Fibroblast of lung (primary cell): ENCODE data around the gene AKT1. TPM values are rescaled to one million over a fixed set of nuclear protein-coding genes. Genes with fewer than 3 reads are reported as not detected.

Experiments used
- DNase-seq, 2 donors: peaks; one replicate each; pipeline versions ENCODE4 v3.0.0 to v3.0.0-alpha.2; 2010; ENCODE audit warnings: low read depth in 2 of 2
- H2AFZ ChIP-seq: 2 replicates; pipeline ENCODE4 v1.5.1; 2012; ENCODE audit warnings: low read length, control low read depth, inconsistent platforms
- H3K27ac ChIP-seq: 2 replicates; pipeline ENCODE4 v1.5.1; 2011; ENCODE audit warnings: low read length, control low read depth; ENCODE audit not compliant: insufficient read depth
- H3K27me3 ChIP-seq: 2 replicates; pipeline ENCODE4 v1.5.1; 2011; ENCODE audit warnings: mild to moderate bottlenecking, low read length; ENCODE audit not compliant: control insufficient read depth, insufficient read depth
- H3K36me3 ChIP-seq: 2 replicates; pipeline ENCODE4 v1.5.1; 2011; ENCODE audit warnings: low read length; ENCODE audit not compliant: control insufficient read depth, insufficient read depth
- H3K4me1 ChIP-seq: 2 replicates; pipeline ENCODE4 v1.5.1; 2011; ENCODE audit warnings: low read length; ENCODE audit not compliant: control insufficient read depth, insufficient read depth; ENCODE audit errors: extremely low read depth
- H3K4me2 ChIP-seq: 2 replicates; pipeline ENCODE4 v1.5.1; 2011; ENCODE audit warnings: low read length, control low read depth; ENCODE audit not compliant: insufficient read depth; ENCODE audit errors: extremely low read depth
- H3K4me3 ChIP-seq, 4 experiments: fragments of 200-600 bp in 1 of 4; sonication (generic) in 1 of 4; replicated peaks in 1 of 4; 2 replicates each; pipeline ENCODE4 v1.5.1; 2011 to 2016; ENCODE audit warnings: low read length in 4 of 4, low read depth in 3 of 4, mild to moderate bottlenecking in 3 of 4, control low read depth in 2 of 4, inconsistent platforms in 1 of 4, mixed read lengths in 1 of 4; ENCODE audit not compliant: insufficient read depth in 1 of 4; ENCODE audit errors: control extremely low read depth in 1 of 4
- H3K79me2 ChIP-seq: 2 replicates; pipeline ENCODE4 v1.5.1; 2012; ENCODE audit warnings: mild to moderate bottlenecking, low read length, inconsistent platforms; ENCODE audit not compliant: control insufficient read depth, insufficient read depth
- H3K9ac ChIP-seq: 2 replicates; pipeline ENCODE4 v1.5.1; 2011; ENCODE audit warnings: mild to moderate bottlenecking, low read length, control low read depth; ENCODE audit not compliant: insufficient read depth
- H3K9me3 ChIP-seq: 2 replicates; pipeline ENCODE4 v1.5.1; 2012; ENCODE audit warnings: low read depth, low read length; ENCODE audit not compliant: control insufficient read depth, insufficient read depth
- H4K20me1 ChIP-seq: 2 replicates; pipeline ENCODE4 v1.5.1; 2011; ENCODE audit warnings: low read length; ENCODE audit not compliant: control insufficient read depth, insufficient read depth; ENCODE audit errors: extremely low read depth
- CTCF ChIP-seq, 2 donors: IDR thresholded peaks in 1 of 2; conservative IDR thresholded peaks in 1 of 2; 1 replicate in 1 of 2; 2 replicates in 1 of 2; pipeline ENCODE4 v1.5.1; 2011 to 2012; ENCODE audit warnings: low read length in 2 of 2, control low read depth in 1 of 2, inconsistent platforms in 1 of 2, low read depth in 1 of 2, mild to moderate bottlenecking in 1 of 2
- EZH2 ChIP-seq: IDR thresholded peaks from 2 replicates; pipeline ENCODE4 v1.5.1; 2012; ENCODE audit warnings: low read length, control low read depth, mild to moderate bottlenecking; ENCODE audit errors: missing control alignments
- polyA plus RNA-seq, 2 donors: library from polyadenylated mRNA; depleted of rRNA in 1 of 2; stranded (reverse) in 1 of 2; unstranded in 1 of 2; fragments of >200 nt; gene quantifications; 2 replicates each; pipeline ENCODE4 v1.2.1, GENCODE V29; 2011 to 2012; ENCODE audit warnings: missing spikeins in 1 of 2
- total RNA-seq: library from RNA; depleted of rRNA; stranded (reverse); fragments of >200 nt; gene quantifications from 2 replicates; pipeline ENCODE4 v1.2.1, GENCODE V29; 2014

AKT1 gene
- total and polyA plus RNA-seq, 2 donors (not counting 1 experiment from before 2014, with no cell fraction given): 83.2 to 127 TPM

- no peak overlapping the region for H3K27ac ChIP-seq
- no peak overlapping the region for H3K9ac ChIP-seq
- peaks cover 2% of the 10 kb centered on the region for H3K4me1 ChIP-seq
- H2AFZ ChIP-seq: no peak overlapping the region
- no peak overlapping the region for H3K4me3 ChIP-seq
- H3K9me3 ChIP-seq: no peaks in the 10 kb centered on the region
- no peaks in the 10 kb centered on the region for H3K79me2 ChIP-seq
- H3K4me2 ChIP-seq: no peak overlapping the region
- no peaks in the 10 kb centered on the region for H3K27me3 ChIP-seq
- H4K20me1 ChIP-seq: no peaks in the 10 kb centered on the region
- no peak for DNase-seq
- TF ChIP-seq EZH2 (no peak), CTCF (conservative IDR thresholded peaks at IDR 0.05 in 1 of 2, IDR thresholded peaks at IDR 0.05 in 1 of 2; ENCODE audit: low read depth in 1 of 2, low read length in 2 of 2) (no peak)
- peaks cover 3% of the 10 kb centered on the region for H3K36me3 ChIP-seq
Observed at GRCh38 chr14:104765517-104765916, 30.0 kb downstream of the AKT1 start.

GRCh38 chr14:104758981-104759969 is 36.3 kb downstream of the AKT1 start:
- Histone ChIP-seq H3K9ac (no peak overlapping the region), H4K20me1 (no peaks in the 10 kb centered on the region), H3K4me3 (no peak overlapping the region), H3K36me3 (peaks cover 29% of the 10 kb centered on the region), H3K4me1 (peaks cover 2% of the 10 kb centered on the region), H3K79me2 (peaks cover 30% of the 10 kb centered on the region), H3K4me2 (no peak overlapping the region), H3K9me3 (no peaks in the 10 kb centered on the region), H3K27ac (no peak overlapping the region), H3K27me3 (no peaks in the 10 kb centered on the region), H2AFZ (no peak overlapping the region)
- no peak for TF ChIP-seq EZH2
- no peak for TF ChIP-seq CTCF (conservative IDR thresholded peaks at IDR 0.05 in 1 of 2, IDR thresholded peaks at IDR 0.05 in 1 of 2; ENCODE audit: low read depth in 1 of 2, low read length in 2 of 2)
- no peak for DNase-seq

- no peak overlapping the region for H3K27ac ChIP-seq
- H3K9me3 ChIP-seq: no peaks in the 10 kb centered on the region
- H3K36me3 ChIP-seq: peaks cover 29% of the 10 kb centered on the region
- no peak overlapping the region for H3K4me2 ChIP-seq
- H4K20me1 ChIP-seq: no peaks in the 10 kb centered on the region
- H3K79me2 ChIP-seq: peaks cover 43% of the 10 kb centered on the region
- peaks cover 8% of the 10 kb centered on the region for H3K4me1 ChIP-seq
- no peaks in the 10 kb centered on the region for H3K27me3 ChIP-seq
- TF ChIP-seq EZH2 (no peak), CTCF (conservative IDR thresholded peaks at IDR 0.05 in 1 of 2, IDR thresholded peaks at IDR 0.05 in 1 of 2; ENCODE audit: low read depth in 1 of 2, low read length in 2 of 2) (no peak)
- H3K4me3 ChIP-seq: no peak overlapping the region
- no peak for DNase-seq
- H2AFZ ChIP-seq: no peak overlapping the region
- no peak overlapping the region for H3K9ac ChIP-seq
Observed at GRCh38 chr14:104757681-104758392, 37.7 kb downstream of the AKT1 start.
